Suprapubic skin (tissue), 4 donors: ENCODE measurements around the gene ATP5F1C. TPM values are rescaled to one million over a fixed set of nuclear protein-coding genes. Genes with fewer than 3 reads are reported as not detected.

Source experiments
- DNase-seq, 2 donors: peaks; one replicate each; pipeline ENCODE4 v3.0.0-alpha.2; 2019; ENCODE audit warnings: low spot score in 2 of 2
- H3K27ac ChIP-seq: fragments of 200-600 bp; sonication (generic); one replicate; pipeline ENCODE4 v1.5.1; 2019
- H3K27me3 ChIP-seq: fragments of 200-600 bp; sonication (generic); one replicate; pipeline ENCODE4 v1.5.1; 2019
- H3K36me3 ChIP-seq: fragments of 200-600 bp; sonication (generic); one replicate; pipeline ENCODE4 v1.5.1; 2019
- H3K4me1 ChIP-seq: fragments of 200-600 bp; sonication (generic); one replicate; pipeline ENCODE4 v1.5.1; 2019
- H3K4me3 ChIP-seq: fragments of 200-600 bp; sonication (generic); one replicate; pipeline ENCODE4 v1.5.1; 2019; ENCODE audit warnings: mild to moderate bottlenecking
- H3K9me3 ChIP-seq: fragments of 200-600 bp; sonication (generic); one replicate; pipeline ENCODE4 v1.5.1; 2019
- CTCF ChIP-seq, 2 donors: fragments of 200-600 bp in 1 of 2; fragments of 450-650 bp in 1 of 2; sonication (generic) in 1 of 2; IDR thresholded peaks; one replicate each; pipeline ENCODE4 v1.5.1; 2016 to 2019; ENCODE audit warnings: antibody characterized with exemption in 2 of 2, mild to moderate bottlenecking in 1 of 2, moderate library complexity in 1 of 2
- EP300 ChIP-seq: sonication (generic); formaldehyde crosslinking; IDR thresholded peaks from one replicate; pipeline ENCODE4 v1.6.1; 2017; ENCODE audit warnings: antibody characterized with exemption
- POLR2A ChIP-seq, 2 donors: fragments of 450-650 bp; IDR thresholded peaks; one replicate each; pipeline ENCODE4 v1.6.1; 2017; ENCODE audit warnings: antibody characterized with exemption in 2 of 2, mild to moderate bottlenecking in 2 of 2, moderate library complexity in 2 of 2
- POLR2AphosphoS5 ChIP-seq, 3 donors: sonication (generic); formaldehyde crosslinking; IDR thresholded peaks; one replicate each; pipeline ENCODE4 v1.6.1; 2017; ENCODE audit warnings: antibody characterized with exemption in 3 of 3
- WGBS: methylation state at CpG from one replicate; pipeline ENCODE4 v1.1.5; 2018; 5-methylcytosine and 5-hydroxymethylcytosine counted together
- total RNA-seq, 4 donors: library from RNA; depleted of rRNA; stranded (reverse); fragments of >200 nt; gene quantifications; one replicate each; pipeline ENCODE4 v1.1.0, GENCODE V29; 2016

The ATP5F1C gene
- total RNA-seq, 4 donors from 2014 or later = 188 to 226 (median 205) TPM

- Histone ChIP-seq H3K4me1 (peaks cover 36% of the 10 kb centered on the region), H3K36me3 (peaks cover 28% of the 10 kb centered on the region), H3K27ac (no peak overlapping the region), H3K9me3 (no peaks in the 10 kb centered on the region), H3K4me3 (no peak overlapping the region), H3K27me3 (no peaks in the 10 kb centered on the region)
- DNase-seq = no peak
- WGBS = 79% methylated on average over 4 of the region's 4 CpGs
- TF ChIP-seq POLR2AphosphoS5 (IDR thresholded peaks at IDR 0.05) = no peak
- no peak for TF ChIP-seq EP300
- no peak for TF ChIP-seq CTCF (IDR thresholded peaks at IDR 0.05)
- TF ChIP-seq POLR2A (IDR thresholded peaks at IDR 0.05) = no peak
Observed at GRCh38 chr10:7794251-7795026, 6.5 kb downstream of the ATP5F1C start.

- DNase-seq = no peak
- no peak for TF ChIP-seq EP300
- Histone ChIP-seq H3K9me3 (no peaks in the 10 kb centered on the region), H3K27me3 (no peaks in the 10 kb centered on the region), H3K36me3 (peaks cover 38% of the 10 kb centered on the region), H3K4me1 (peaks cover 24% of the 10 kb centered on the region), H3K4me3 (no peak overlapping the region), H3K27ac (no peak overlapping the region)
- whole genome bisulfite sequencing = 83% methylated on average over 4 of the region's 4 CpGs
Observed at GRCh38 chr10:7795605-7796004, 7.6 kb downstream of the ATP5F1C start.

GRCh38 chr10:7797582-7797981 lies 9.6 kb downstream of the ATP5F1C start:
- DNase-seq = no peak
- H3K27ac ChIP-seq = no peak overlapping the region
- H3K4me3 ChIP-seq = no peak overlapping the region
- peaks cover 12% of the 10 kb centered on the region for H3K4me1 ChIP-seq
- peaks cover 58% of the 10 kb centered on the region for H3K36me3 ChIP-seq
- WGBS = 74% methylated on average over 6 of the region's 6 CpGs
- H3K27me3 ChIP-seq = no peaks in the 10 kb centered on the region
- H3K9me3 ChIP-seq = no peaks in the 10 kb centered on the region
- TF ChIP-seq EP300 (no peak), POLR2AphosphoS5 (IDR thresholded peaks at IDR 0.05) (no peak), POLR2A (IDR thresholded peaks at IDR 0.05) (no peak), CTCF (IDR thresholded peaks at IDR 0.05) (no peak)

- Histone ChIP-seq H3K4me3 (no peak overlapping the region), H3K4me1 (no peaks in the 10 kb centered on the region), H3K27ac (no peak overlapping the region), H3K36me3 (peaks cover 98% of the 10 kb centered on the region), H3K27me3 (no peaks in the 10 kb centered on the region), H3K9me3 (no peaks in the 10 kb centered on the region)
- TF ChIP-seq EP300 (no peak), POLR2AphosphoS5 (IDR thresholded peaks at IDR 0.05) (no peak), CTCF (IDR thresholded peaks at IDR 0.05) (no peak), POLR2A (IDR thresholded peaks at IDR 0.05) (no peak)
- no peak for DNase-seq
- 92% methylated on average over 4 of the region's 4 CpGs for WGBS
Observed at GRCh38 chr10:7802606-7803005, 14.6 kb downstream of the ATP5F1C start.

GRCh38 chr10:7804216-7804615 lies 16.2 kb downstream of the ATP5F1C start:
- H3K27ac ChIP-seq = no peak overlapping the region
- peaks cover 95% of the 10 kb centered on the region for H3K36me3 ChIP-seq
- no peak overlapping the region for H3K4me3 ChIP-seq
- TF ChIP-seq POLR2AphosphoS5 (IDR thresholded peaks at IDR 0.05) (no peak), POLR2A (IDR thresholded peaks at IDR 0.05) (no peak), CTCF (IDR thresholded peaks at IDR 0.05) (no peak), EP300 (no peak)
- H3K9me3 ChIP-seq = no peaks in the 10 kb centered on the region
- DNase-seq = no peak
- no peaks in the 10 kb centered on the region for H3K27me3 ChIP-seq
- no peaks in the 10 kb centered on the region for H3K4me1 ChIP-seq
- WGBS = 90% methylated on average over 6 of the region's 6 CpGs
